NCI-H2227 (cell line): ENCODE data around the gene XKR8.
"Not testable (repeated sequence)": the region's sequence is repeated elsewhere in the genome, so short reads cannot be mapped to it uniquely, and the experiment has no call there.

ENCODE experiments used
- DNase-seq: peaks from one replicate; lab custom pipeline; 2025; ENCODE audit not compliant: unreplicated experiment; lab: John Stamatoyannopoulos, UW

Gene XKR8

DNA sequence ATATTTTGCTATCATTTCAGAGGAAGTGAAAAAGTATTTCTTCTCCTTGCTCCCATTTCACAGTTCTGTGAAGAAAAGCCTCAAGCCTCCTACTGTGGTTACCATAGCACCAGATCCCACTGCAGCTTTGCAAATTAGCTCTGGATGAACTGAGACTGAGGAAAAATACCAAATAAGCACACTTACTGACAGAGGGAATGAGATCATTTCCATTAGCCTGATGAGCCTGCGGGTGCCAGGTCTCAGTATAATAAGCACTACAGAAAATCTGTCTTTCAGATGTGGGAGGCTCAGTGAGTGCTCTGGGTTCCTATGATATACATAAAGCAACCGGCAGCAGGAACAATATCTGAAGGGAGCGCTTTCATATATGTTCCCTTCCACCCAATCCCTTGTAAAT lies 21.4 kb downstream of the XKR8 start:
- DNase-seq: peak; percentile 18

DNA sequence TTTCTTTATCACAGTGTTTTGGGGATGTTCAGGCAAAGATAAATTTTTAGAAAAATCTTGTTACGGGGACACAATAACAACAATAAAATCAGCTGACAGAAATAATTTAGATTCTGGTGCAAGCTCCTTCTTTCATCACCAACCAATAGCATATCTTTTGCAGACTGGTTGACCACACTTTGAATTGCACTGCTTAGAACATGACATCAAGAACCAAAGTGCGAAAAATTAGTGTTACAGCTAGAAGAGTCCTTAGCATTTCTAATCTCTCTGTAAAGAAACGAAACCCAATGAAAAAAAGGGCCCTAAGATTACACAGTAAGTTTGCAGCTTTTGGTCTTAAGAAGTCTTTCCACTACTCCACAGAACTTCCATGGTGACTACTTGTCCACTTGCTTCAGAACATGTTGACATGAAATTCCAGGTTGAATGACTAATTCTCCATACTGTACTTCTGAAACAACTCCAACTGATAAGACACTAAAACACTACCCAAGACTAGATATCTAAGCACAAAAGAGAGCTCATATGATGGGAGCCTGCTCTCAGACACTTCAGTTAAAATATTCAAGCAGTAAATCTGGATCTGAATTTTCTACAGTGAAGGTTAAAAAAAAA lies 31.3 kb downstream of the XKR8 start:
- no peak for DNase-seq

DNA sequence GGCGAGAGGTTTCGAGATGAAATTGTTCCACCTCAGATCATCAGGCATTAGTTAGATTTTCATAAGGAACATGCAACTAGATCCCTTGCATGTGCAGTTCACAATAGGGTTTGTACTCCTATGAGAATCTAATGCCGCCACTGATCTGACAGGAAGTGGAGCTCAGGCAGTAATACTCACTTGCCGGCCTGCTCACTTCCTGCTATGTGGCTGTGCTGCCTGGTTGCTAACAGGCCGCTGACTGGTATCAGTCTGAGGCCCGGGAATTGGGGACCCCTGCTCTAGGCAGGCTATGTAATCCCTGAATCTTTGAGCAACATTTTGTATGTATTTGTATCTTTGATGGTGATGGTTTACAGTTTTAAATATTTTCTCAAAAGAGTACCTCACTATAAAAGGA lies 32.5 kb downstream of the XKR8 start:
- no peak for DNase-seq

DNA sequence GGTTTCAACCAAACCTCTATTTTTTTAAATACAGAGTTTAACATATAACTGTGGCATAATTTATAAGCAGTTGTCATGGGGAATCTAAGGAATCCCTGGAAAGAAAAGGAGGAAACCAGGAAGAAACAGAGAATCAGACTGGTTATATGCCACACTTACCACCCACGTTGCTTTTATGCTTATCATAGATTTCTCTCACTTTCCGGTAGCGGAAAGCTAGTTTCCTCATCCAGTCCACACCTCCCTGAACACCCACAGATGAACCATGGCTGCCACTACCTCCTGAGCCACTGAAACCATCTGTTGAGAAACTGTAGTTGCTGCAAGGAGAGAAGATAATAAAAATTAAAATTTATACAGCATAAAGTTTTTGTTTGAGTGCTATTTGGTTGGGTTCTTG lies 33.5 kb downstream of the XKR8 start:
- DNase-seq: no peak

DNA sequence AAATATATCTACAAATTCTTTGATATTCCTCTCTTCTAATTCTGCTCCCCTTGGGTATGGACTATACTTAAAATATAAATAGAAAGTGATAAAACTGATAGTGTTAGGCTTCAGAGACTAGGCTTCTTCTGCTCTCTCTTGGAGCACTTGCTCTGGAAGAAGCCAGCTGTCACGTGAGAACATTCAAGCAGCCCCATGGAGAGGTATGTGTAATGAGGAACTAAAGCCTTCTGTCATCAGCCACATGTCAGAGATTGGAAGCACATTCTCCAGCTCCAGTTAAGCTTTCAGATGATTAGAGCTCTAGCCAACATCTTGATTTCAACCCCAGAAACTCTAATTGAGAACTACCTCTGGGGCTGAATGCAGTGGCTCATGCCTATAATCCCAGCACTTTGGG lies 34.3 kb downstream of the XKR8 start:
- no peak for DNase-seq

DNA sequence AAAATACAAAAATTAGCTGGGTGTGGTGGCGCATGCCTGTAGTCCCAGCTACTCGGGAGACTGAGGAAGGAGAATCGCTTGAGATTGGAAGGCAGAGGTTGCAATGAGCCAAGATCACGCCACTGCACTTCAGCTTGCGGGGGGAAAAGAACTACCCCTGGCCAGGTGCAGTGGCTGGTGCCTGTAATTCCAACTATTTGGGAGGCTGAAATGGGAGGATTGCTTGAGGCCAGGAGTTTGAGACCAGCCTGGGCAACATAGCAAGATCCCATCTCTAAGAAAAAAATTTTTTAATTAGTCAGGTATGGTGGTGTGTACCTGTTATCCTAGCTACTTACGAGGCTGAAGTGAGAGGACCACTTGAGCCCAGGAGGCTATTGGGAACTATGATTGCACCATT lies 34.8 kb downstream of the XKR8 start:
- DNase-seq: not testable (repeated sequence)

DNA sequence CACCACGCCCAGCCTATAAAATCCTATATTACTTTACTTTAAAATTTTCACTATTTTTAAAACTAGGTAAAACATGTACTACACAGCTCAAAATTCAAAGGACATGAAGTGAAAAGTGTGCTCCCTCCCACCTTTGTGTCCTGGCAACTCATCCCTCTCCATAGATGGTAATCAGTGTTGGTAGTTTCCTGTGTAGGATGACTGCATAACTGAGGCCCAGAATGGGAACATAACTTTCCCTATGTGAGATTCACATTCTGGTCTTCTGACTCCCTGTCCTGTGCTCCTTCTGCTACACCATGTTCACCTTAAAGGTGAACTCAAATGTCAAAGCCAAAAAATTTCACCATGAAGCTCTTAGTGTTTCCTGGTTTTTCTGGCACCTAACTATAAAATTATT lies 39.3 kb downstream of the XKR8 start:
- no peak for DNase-seq

DNA sequence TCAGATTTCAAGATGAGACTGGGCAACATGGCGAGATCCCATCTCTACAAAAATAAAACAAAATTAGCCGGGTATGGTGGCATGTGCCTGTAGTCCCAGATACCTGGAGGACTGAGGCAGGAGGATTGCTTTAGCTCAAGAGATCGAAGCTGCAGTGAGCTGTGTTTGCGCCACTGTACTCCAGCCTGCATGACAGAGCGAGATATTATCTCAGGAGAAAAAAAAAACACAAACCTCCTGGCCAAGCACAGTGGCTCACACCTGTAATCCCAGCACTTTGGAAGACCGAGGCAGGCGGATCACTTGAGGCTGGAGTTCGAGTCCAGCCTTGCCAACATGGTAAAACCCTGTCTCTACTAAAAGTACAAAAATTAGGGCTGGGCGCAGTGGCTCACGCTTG lies 42.8 kb downstream of the XKR8 start:
- no peak for DNase-seq

DNA sequence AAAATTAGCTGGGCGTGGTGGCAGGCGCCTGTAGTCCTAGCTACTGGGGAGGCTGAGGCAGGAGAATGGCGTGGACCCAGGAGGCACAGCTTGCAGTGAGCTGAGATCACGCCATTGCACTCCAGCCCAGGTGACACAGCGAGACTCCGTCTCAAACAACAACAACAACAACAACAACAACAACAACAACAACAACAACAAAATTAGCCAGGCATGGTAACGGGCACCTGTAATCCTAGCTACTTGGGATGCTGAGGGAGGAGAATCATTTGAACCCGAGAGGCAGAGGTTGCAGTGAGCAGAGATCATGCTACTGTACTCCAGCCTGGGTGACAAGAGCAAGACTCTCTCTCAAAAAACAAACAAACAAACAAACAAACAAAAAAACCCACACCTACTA lies 43.3 kb downstream of the XKR8 start:
- DNase-seq: not testable (repeated sequence)

DNA sequence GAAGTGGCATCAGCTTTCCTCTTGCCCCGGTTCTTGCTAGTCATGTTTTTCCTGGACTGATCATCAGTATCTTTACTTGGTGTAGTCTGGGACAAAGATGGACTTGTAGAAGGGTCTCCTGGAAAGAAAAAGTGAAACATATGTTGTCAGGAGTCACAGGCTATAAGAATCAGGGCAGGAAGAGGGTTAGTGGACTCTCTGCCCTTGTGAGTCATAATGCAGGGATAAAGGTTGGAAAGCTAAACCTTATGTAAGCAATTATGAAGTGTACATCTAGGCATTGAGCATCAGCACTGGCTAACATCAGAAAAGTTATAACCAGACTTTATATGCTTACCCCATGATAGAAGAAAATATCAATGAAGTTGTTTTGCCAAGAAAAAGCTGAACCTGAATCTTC lies 51.2 kb downstream of the XKR8 start:
- DNase-seq: no peak
